MM.1S (cell line): ENCODE data around the gene UBE2M.
A peak's percentile ranks its signal among the peaks of the same experiment; 100 is the strongest.
"Not testable (repeated sequence)": the region's sequence is repeated elsewhere in the genome, so short reads cannot be mapped to it uniquely, and the experiment has no call there.

Experiments used
- DNase-seq: peaks from one replicate; pipeline ENCODE4 v3.0.0-alpha.2; 2015
- H2AFZ ChIP-seq: fragments of 300-600 bp; sonication (generic); 2 replicates; pipeline ENCODE4 v1.6.0; 2016; ENCODE audit warnings: antibody characterized with exemption, low read length
- H3F3A ChIP-seq: fragments of 300-600 bp; sonication (generic); 2 replicates; pipeline ENCODE4 v1.6.1; 2016; ENCODE audit warnings: mild to moderate bottlenecking, antibody characterized with exemption, low read length, moderate library complexity, mixed read lengths; ENCODE audit not compliant: insufficient read depth
- H3K27ac ChIP-seq: fragments of 300-600 bp; sonication (generic); 2 replicates; pipeline ENCODE4 v1.5.1; 2016; ENCODE audit warnings: mild to moderate bottlenecking, low read length
- H3K27me3 ChIP-seq: fragments of 300-600 bp; sonication (generic); replicated peaks from 2 replicates; pipeline ENCODE4 v1.6.0; 2016; ENCODE audit warnings: low read length; ENCODE audit not compliant: insufficient read depth
- H3K36me3 ChIP-seq: fragments of 300-600 bp; sonication (generic); replicated peaks from 2 replicates; pipeline ENCODE4 v1.6.1; 2016; ENCODE audit warnings: mild to moderate bottlenecking, low read length, mixed read lengths; ENCODE audit not compliant: insufficient read depth
- H3K4me1 ChIP-seq: fragments of 300-600 bp; sonication (generic); 2 replicates; pipeline ENCODE4 v1.6.1; 2016; ENCODE audit warnings: low read length, mixed read lengths
- H3K4me2 ChIP-seq: fragments of 300-600 bp; sonication (generic); 2 replicates; pipeline ENCODE4 v1.6.0; 2016; ENCODE audit warnings: low read depth, low read length
- H3K4me3 ChIP-seq: fragments of 300-600 bp; sonication (generic); 2 replicates; pipeline ENCODE4 v1.5.1; 2016; ENCODE audit warnings: low read length, mixed read lengths
- H3K79me2 ChIP-seq: fragments of 300-600 bp; sonication (generic); 2 replicates; pipeline ENCODE4 v1.6.1; 2016; ENCODE audit warnings: mixed run types, low read length, mixed read lengths
- H3K9ac ChIP-seq: fragments of 300-600 bp; sonication (generic); 2 replicates; pipeline ENCODE4 v1.6.1; 2016; ENCODE audit warnings: low read length, mixed read lengths
- H3K9me2 ChIP-seq: fragments of 300-600 bp; sonication (generic); replicated peaks from 2 replicates; pipeline ENCODE4 v1.6.1; 2016; ENCODE audit warnings: mild to moderate bottlenecking, low read length, mixed read lengths; ENCODE audit not compliant: insufficient read depth
- H3K9me3 ChIP-seq: fragments of 300-600 bp; sonication (generic); replicated peaks from 2 replicates; pipeline ENCODE4 v1.6.1; 2016; ENCODE audit warnings: mild to moderate bottlenecking, low read length, mixed read lengths; ENCODE audit not compliant: insufficient read depth
- H4K20me1 ChIP-seq: fragments of 300-600 bp; sonication (generic); 2 replicates; pipeline ENCODE4 v1.6.1; 2016; ENCODE audit warnings: mild to moderate bottlenecking, low read length, moderate library complexity, mixed read lengths; ENCODE audit not compliant: insufficient read depth
- EZH2 ChIP-seq: fragments of 300-600 bp; sonication (generic); optimal IDR thresholded peaks from 2 replicates; pipeline ENCODE3; 2017; ENCODE audit warnings: low read depth, mild to moderate bottlenecking, antibody characterized with exemption, low read length, mixed read lengths
- EZH2phosphoT487 ChIP-seq: fragments of 300-600 bp; sonication (generic); IDR thresholded peaks from 2 replicates; pipeline ENCODE4 v1.6.1; 2018; ENCODE audit warnings: antibody characterized with exemption, low read length

UBE2M gene

GRCh38 chr19:58544591-58545285 lies 13.7 kb downstream of the UBE2M start:
- Histone ChIP-seq H3K79me2 (peaks cover 51% of the 10 kb centered on the region), H4K20me1 (peaks cover 29% of the 10 kb centered on the region), H2AFZ (no peak overlapping the region), H3K36me3 (peaks cover 23% of the 10 kb centered on the region), H3K4me2 (peak overlapping the region; percentile 53), H3K4me1 (peaks cover 11% of the 10 kb centered on the region), H3K9me3 (no peaks in the 10 kb centered on the region), H3K4me3 (peak overlapping the region; percentile 89), H3K27ac (peak overlapping the region; percentile 93; the same call in 1 of the 2 replicates), H3K27me3 (no peaks in the 10 kb centered on the region; the same call in 1 of the 2 replicates), H3F3A (peaks cover 8% of the 10 kb centered on the region; the same call in 1 of the 2 replicates), H3K9me2 (no peaks in the 10 kb centered on the region), H3K9ac (peak overlapping the region; percentile 77)
- TF ChIP-seq EZH2phosphoT487 (no peak), EZH2 (no peak)
- peak; percentile 64 for DNase-seq

GRCh38 chr19:58543826-58544590 lies 14.4 kb downstream of the UBE2M start, which contains the start of gene TRIM28:
TSS of gene TRIM28 (plus strand) at chr19:58544064. CDS start at chr19:58544758, 694 bp downstream.
- no peak for TF ChIP-seq EZH2phosphoT487
- peaks cover 44% of the 10 kb centered on the region for H3K79me2 ChIP-seq
- peak within 1 kb of the TSS; percentile 77 for H3K9ac ChIP-seq
- peak; percentile 97 for DNase-seq
- peaks cover 11% of the 10 kb centered on the region for H3K4me1 ChIP-seq
- H3K27ac ChIP-seq = peak within 1 kb of the TSS; percentile 93
- H3K27me3 ChIP-seq = no peaks in the 10 kb centered on the region; the same call in 1 of the 2 replicates
- peak within 1 kb of the TSS; percentile 89 for H3K4me3 ChIP-seq
- peaks cover 8% of the 10 kb centered on the region; the same call in 1 of the 2 replicates for H3F3A ChIP-seq
- H4K20me1 ChIP-seq = peaks cover 29% of the 10 kb centered on the region
- H3K4me2 ChIP-seq = peak within 1 kb of the TSS; percentile 74
- H3K9me2 ChIP-seq = no peaks in the 10 kb centered on the region
- H3K36me3 ChIP-seq = peaks cover 19% of the 10 kb centered on the region
- H2AFZ ChIP-seq = peak within 1 kb of the TSS; percentile 78
- no peaks in the 10 kb centered on the region for H3K9me3 ChIP-seq

- not testable (repeated sequence) for H3F3A ChIP-seq, H3K9me3 ChIP-seq, H3K4me2 ChIP-seq, H3K4me3 ChIP-seq, H3K9ac ChIP-seq, DNase-seq, H3K9me2 ChIP-seq, H2AFZ ChIP-seq, H3K27ac ChIP-seq
- Histone ChIP-seq H3K79me2 (peaks cover 32% of the 10 kb centered on the region), H3K27me3 (peaks cover 11% of the 10 kb centered on the region), H3K4me1 (peaks cover 11% of the 10 kb centered on the region), H3K36me3 (peaks cover 15% of the 10 kb centered on the region), H4K20me1 (peaks cover 29% of the 10 kb centered on the region)
Measured at GRCh38 chr19:58542641-58543372, 15.6 kb downstream of the UBE2M start.

GRCh38 chr19:58539169-58539559 lies 19.2 kb downstream of the UBE2M start:
- not testable (repeated sequence) for H3K79me2 ChIP-seq, H4K20me1 ChIP-seq, H3K9me2 ChIP-seq, H3K9ac ChIP-seq, H3K27ac ChIP-seq, H3K4me2 ChIP-seq, H3F3A ChIP-seq, H3K4me1 ChIP-seq, H3K36me3 ChIP-seq, DNase-seq, H3K4me3 ChIP-seq, H2AFZ ChIP-seq, H3K9me3 ChIP-seq
- H3K27me3 ChIP-seq = peaks cover 20% of the 10 kb centered on the region
